ENCODE results near the gene STRADA. TPM values are rescaled to one million over a fixed set of nuclear protein-coding genes. Genes with fewer than 3 reads are reported as not detected.
A peak's percentile ranks its signal among the peaks of the same experiment; 100 is the strongest.

The STRADA gene, protein sequence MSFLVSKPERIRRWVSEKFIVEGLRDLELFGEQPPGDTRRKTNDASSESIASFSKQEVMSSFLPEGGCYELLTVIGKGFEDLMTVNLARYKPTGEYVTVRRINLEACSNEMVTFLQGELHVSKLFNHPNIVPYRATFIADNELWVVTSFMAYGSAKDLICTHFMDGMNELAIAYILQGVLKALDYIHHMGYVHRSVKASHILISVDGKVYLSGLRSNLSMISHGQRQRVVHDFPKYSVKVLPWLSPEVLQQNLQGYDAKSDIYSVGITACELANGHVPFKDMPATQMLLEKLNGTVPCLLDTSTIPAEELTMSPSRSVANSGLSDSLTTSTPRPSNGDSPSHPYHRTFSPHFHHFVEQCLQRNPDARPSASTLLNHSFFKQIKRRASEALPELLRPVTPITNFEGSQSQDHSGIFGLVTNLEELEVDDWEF
- 10 to 100 TPM; 10.7 to 17.5 (median 16.6) TPM for polyA plus RNA-seq

GRCh38 chr17:63741408-63742173, at the start of gene STRADA:
Gene STRADA (minus strand): TSS chr17:63741799. CDS start chr17:63728369, 13,430 bp downstream.
- WGBS, 3 donors = 0 to 1% (median 0%) methylated on average over 58 to 61 of the region's 61 CpGs
- peak within 1 kb of the TSS; percentile 86 for H3K27ac ChIP-seq (ENCODE audit: low read depth, low read length)

GRCh38 chr17:63790057-63790456, 48.5 kb upstream of the STRADA start:
- H3K27ac ChIP-seq (ENCODE audit: low read depth, low read length) = no peak overlapping the region
- WGBS, 3 donors = 93 to 94% (median 93%) methylated on average over 6 of the region's 6 CpGs

DNA sequence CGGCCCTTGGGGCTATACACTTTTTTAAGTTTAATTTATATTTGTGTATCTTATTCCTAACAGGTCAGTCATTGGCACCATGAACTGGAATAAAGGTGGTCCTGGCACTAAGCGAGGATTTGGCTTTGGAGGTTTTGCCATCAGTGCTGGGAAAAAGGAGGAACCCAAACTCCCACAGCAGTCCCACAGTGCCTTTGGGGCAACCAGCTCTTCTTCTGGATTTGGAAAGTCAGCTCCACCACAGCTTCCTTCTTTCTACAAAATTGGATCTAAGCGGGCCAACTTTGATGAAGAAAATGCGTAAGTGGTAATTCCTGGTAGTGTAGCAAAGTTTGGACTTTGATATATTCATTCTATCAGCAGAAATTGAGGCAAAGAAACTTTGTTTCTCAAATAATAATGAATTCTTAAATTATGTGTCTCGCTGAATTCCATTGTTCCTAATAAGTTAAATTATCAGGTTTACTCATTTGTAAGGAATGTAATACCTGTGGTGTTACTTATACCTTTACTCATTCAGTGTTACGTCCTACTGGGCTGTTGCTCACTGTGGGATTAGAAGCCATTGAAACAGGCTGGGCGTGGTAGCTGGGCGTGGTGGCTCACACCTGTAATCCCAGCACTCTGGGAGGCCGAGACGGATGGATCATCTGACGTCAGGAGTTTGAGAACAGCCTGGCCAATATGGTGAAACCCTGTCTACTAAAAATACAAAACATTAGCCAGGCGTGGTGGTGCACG, 45.5 kb upstream of the STRADA start:
- no peak overlapping the region for H3K27ac ChIP-seq (ENCODE audit: low read depth, low read length)
- 92 to 97% (median 94%) methylated on average over 13 of the region's 13 CpGs for WGBS, 3 donors

DNA sequence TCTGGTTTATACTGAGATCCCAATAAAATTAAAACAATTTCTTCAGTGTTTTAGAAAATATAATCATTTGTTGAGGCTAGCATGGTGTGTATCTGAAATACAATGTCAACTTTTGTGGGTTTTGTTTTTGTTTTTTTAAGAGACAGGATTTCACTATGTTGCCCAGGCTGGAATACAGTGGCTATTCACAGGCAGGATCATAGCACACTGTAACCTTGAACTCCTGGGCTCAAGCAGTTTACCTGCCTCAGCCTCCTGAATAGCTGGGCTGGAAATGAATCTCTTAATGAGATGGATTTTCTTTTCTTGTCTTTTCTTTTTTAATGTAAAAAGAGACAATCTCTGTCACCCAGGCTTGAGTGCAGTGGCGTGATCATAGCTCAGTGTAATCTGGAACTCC, 44.5 kb upstream of the STRADA start:
- WGBS, 3 donors = 96 to 100% (median 98%) methylated on average over 1 of the region's 1 CpG

GRCh38 chr17:63785556-63785955, 44.0 kb upstream of the STRADA start:
- H3K27ac ChIP-seq (ENCODE audit: low read depth, low read length) = no peak overlapping the region
- 97 to 100% (median 97%) methylated on average over 1 of the region's 1 CpG for WGBS, 3 donors

More for the DNA sequence above, 44.5 kb upstream of the STRADA start:
- H3K27ac ChIP-seq (ENCODE audit: low read depth, low read length) = no peak overlapping the region

- WGBS, 3 donors = 82 to 88% (median 87%) methylated on average over 6 of the region's 6 CpGs
- no peak overlapping the region for H3K27ac ChIP-seq (ENCODE audit: low read depth, low read length)
Measured at GRCh38 chr17:63783522-63783921, 41.9 kb upstream of the STRADA start.

- 95 to 98% (median 96%) methylated on average over 4 of the region's 4 CpGs for WGBS, 3 donors
- no peak overlapping the region for H3K27ac ChIP-seq (ENCODE audit: low read depth, low read length)
Measured at GRCh38 chr17:63780928-63781327, 39.3 kb upstream of the STRADA start.

GRCh38 chr17:63780507-63780906, 38.9 kb upstream of the STRADA start:
- H3K27ac ChIP-seq (ENCODE audit: low read depth, low read length) = no peak overlapping the region
- 50 to 95% (median 90%) methylated on average over 1 of the region's 1 CpG for WGBS, 3 donors

DNA sequence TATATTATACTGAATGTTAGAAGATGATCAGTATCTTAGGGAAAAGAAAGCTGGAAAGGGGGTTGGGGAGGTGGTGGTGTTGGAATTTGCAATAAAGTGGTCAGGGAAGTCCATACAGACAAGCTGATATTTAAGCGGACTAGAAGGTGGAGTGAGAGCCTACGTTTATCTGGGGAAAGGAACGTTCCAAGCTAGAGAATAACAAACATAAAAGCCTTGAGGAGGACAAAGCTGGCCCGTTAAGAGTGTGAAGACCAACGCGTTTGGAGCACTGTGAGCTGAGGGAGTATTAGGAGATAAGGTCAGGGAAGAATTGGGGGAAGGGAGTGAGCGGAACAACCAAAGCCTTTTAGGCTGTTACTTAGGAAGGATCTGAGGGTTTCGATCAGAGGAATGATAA, 33.8 kb upstream of the STRADA start:
- no peak overlapping the region for H3K27ac ChIP-seq (ENCODE audit: low read depth, low read length)

GRCh38 chr17:63774969-63775265, 33.3 kb upstream of the STRADA start:
- 0 to 2% (median 2%) methylated on average over 4 of the region's 4 CpGs for WGBS, 3 donors
- H3K27ac ChIP-seq (ENCODE audit: low read depth, low read length) = no peak overlapping the region

More for the DNA sequence above, 33.8 kb upstream of the STRADA start:
- 22 to 33% (median 26%) methylated on average over 8 of the region's 8 CpGs for WGBS, 3 donors

- H3K27ac ChIP-seq (ENCODE audit: low read depth, low read length) = peak within 1 kb of the TSS; percentile 84
- 0% methylated on average over 46 to 67 of the region's 67 CpGs for WGBS, 3 donors
Measured at GRCh38 chr17:63774141-63774968, 32.8 kb upstream of the STRADA start, which contains the start of gene DDX42. Gene DDX42 (plus strand): TSS chr17:63774170. CDS start chr17:63787050, 12,880 bp downstream.

DNA sequence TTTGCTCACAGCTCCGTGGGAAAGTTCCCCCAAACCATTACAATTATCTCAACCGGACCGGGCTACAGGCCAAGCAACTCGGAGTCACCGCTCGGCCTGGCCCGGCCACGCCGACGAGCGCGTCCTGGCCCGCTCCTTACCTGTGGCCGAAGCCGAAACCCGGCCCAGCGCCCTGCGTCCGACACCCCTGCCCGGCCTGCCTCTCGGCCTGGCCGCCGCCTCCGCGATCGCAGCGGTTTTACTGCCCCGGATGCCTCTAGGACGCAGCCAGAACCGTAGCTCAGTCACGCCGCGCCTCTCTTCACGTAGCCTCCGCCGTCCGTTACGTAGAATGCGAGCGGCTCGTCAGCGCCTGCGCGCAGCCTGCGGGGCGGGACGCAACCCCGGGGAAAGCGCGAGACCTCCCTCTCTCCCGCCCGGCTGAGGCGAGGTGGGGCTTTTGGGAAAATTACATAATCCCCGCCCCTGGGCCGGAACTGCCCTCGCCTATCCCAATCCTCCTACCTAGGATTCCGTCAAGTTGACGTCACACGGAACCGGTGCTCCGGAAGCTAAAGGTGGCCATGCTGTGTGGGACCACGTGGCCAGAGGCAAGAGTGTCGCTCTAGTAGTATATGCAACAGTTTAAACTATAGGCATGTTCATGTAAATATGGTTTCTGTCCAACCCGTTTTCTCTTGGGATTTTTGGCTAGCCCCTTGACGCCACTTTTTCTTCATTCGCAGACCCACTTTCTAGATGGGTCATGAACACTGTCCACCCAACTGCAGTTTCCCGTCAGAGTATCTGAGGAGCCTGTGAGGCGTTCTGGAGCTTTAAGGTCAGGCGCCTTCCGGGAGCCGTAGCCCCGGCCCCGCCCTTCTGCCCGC, 31.9 kb upstream of the STRADA start, which contains the start of gene CCDC47:
CCDC47 (minus strand) TSS at position 326 of the 869 bp plus-strand sequence. CDS start 7,422 bp downstream, outside the sequence.
- peak within 1 kb of the TSS; percentile 84 for H3K27ac ChIP-seq (ENCODE audit: low read depth, low read length)
- 0 to 1% (median 0%) methylated on average over 73 to 74 of the region's 74 CpGs for WGBS, 3 donors

DNA sequence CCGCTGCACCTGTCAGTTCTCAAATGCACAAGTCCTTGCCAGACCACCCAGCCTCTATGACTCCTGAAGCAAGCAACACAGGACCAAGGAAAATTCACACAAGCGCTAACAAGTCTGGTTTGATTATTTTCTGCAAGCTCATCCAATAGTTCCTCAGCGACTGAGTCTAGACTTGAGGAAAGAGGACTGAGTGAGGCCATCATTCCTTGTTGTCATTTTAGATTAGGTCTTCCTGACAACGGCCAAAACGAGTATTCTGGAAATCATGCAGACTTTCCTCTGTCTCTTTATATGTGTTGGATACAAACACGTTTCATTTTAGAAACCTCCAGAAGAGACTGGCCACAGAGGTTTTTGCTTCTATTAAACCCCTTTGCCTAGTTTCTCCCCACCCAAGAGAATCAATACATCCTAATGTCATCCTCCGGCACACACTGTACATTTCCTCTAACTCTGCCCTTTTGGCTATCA, 31.2 kb upstream of the STRADA start:
- 1 to 6% (median 5%) methylated on average over 7 of the region's 7 CpGs for WGBS, 3 donors
- H3K27ac ChIP-seq (ENCODE audit: low read depth, low read length) = peak overlapping the region; percentile 84

DNA sequence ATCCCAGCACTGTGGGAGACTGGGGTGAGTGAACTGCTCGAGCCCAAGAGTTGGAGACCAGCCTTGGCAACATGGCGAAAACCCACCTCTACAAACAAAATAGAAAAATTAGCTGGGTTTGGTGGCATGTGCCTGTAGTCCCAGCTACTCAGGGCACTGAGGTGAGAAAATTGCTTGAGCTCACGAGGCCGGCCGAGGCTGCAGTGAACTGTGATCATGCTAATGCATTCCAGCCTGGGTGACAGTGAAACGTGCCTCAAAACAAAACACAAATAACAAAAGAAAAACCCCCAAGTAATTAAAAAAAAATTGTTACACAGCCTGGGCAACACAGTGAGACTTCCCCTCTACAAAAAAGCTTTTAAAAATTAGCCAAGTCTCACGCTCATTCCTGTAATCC, 26.8 kb upstream of the STRADA start:
- H3K27ac ChIP-seq (ENCODE audit: low read depth, low read length) = no peak overlapping the region
- 86 to 95% (median 91%) methylated on average over 7 of the region's 7 CpGs for WGBS, 3 donors

DNA sequence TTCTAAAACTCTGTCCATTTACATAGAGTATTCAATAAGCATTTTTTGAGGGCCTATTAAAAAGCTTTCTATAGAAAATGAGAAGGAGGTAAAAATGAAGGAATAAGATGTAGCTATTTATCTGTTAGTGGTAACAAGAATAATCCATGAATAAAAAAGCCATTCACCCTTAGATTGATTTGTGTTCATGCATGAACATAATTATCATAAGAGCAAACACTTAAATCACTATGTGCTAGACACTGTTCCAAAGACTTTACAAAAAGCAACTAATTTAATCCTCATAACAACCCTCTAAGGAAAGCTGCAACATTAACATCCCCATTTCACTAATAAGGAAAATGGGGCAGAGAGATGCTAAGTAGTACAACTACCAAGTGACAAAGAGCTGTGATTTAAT, 25.2 kb upstream of the STRADA start:
- no peak overlapping the region for H3K27ac ChIP-seq (ENCODE audit: low read depth, low read length)

GRCh38 chr17:63764716-63765115, 23.1 kb upstream of the STRADA start:
- H3K27ac ChIP-seq (ENCODE audit: low read depth, low read length) = no peak overlapping the region
- 60 to 80% (median 74%) methylated on average over 4 of the region's 4 CpGs for WGBS, 3 donors
